GM20000 (cell line): Measurements from ENCODE around the gene DDB1.

ENCODE experiments used
- DNase-seq: peaks from one replicate; pipeline ENCODE4 v3.0.0; 2012; ENCODE audit warnings: low spot score
- TF ChIP-seq, protein P1 (sequence below): IDR thresholded peaks from 2 replicates; pipeline ENCODE4 v1.5.1; 2012; ENCODE audit warnings: mild to moderate bottlenecking, control low read depth; ENCODE audit errors: extremely low read depth, missing control alignments

The DDB1 gene

DNA sequence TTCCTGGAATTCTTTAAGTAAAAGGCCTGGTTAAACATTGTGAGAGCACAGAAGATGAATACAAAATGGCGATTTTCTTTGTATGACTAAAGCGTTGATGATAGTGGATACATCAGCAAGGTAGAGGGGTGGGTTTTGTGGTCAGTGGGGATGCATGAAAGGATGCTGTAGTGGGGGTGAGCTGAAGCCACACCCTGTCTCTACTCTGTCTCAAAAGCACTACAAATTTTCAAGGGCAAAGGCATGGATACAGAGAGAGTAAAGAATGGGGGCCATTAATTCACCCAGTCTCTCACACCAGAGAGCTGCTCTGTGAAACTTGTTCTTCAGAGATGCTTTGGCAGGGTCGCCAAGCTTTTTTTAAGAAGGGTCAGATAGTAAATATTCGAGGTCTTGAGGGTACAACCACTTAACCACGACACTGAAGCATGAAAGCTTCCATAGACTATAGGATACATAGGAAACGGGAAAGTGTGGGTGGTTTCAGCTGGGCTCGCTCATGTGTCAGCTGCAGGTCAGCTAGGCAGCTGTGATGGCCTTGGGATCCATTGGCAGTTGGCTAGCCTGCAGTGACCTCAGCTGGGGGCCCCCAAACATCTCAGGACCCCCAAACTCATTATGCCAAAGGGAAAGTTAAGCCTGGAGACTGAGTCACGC, 37.6 kb upstream of the DDB1 start:
- TF ChIP-seq, protein P1, sequence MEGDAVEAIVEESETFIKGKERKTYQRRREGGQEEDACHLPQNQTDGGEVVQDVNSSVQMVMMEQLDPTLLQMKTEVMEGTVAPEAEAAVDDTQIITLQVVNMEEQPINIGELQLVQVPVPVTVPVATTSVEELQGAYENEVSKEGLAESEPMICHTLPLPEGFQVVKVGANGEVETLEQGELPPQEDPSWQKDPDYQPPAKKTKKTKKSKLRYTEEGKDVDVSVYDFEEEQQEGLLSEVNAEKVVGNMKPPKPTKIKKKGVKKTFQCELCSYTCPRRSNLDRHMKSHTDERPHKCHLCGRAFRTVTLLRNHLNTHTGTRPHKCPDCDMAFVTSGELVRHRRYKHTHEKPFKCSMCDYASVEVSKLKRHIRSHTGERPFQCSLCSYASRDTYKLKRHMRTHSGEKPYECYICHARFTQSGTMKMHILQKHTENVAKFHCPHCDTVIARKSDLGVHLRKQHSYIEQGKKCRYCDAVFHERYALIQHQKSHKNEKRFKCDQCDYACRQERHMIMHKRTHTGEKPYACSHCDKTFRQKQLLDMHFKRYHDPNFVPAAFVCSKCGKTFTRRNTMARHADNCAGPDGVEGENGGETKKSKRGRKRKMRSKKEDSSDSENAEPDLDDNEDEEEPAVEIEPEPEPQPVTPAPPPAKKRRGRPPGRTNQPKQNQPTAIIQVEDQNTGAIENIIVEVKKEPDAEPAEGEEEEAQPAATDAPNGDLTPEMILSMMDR, result no peak
- DNase-seq, result no peak

DNA sequence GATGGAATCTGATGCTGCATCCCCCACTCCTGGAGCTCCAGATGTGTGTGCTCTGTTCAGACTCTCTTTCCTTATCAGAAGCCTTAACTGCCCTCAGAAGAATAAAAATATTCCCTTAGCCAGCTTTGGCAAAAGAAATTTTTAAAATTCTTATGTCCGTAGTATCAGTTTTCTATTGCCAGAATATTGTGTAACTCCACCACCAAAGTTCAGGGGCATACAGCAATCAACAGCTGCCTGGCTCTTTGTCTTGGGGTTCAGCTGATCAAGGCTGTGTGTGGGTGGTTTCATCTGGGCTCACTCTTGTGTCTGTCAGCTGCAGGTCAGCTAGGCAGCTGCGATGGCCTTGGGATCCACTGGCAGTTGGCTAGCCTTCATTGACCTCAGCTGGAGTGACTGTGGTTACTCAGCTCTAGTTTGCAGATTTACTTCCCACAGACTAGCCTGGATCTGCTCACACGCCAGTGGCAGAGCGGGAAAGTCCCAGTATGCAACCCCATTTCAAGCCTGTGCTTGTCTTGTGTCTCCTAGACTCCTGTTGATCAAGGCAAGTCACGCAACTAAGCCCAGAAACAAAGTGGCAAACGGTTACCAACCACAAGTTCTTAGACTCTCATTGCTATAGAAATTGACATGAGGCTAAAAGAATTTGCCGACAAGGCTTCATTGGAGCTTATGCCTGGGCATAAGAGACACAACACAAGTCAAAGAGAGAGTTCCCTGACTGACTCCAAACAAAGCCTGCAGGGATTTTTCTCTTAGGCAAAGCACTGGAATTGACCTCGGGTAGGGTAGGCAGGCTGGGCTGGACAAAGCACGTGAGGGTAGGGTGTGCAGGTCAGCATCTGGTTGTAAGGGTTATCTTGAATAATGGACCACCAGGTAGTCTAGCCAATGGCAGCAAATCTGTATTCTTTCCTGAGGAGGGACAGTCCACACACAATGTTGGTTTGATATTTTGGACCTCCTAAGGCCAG, 36.8 kb upstream of the DDB1 start:
- TF ChIP-seq, protein P1, result no peak
- DNase-seq, result no peak

DNA sequence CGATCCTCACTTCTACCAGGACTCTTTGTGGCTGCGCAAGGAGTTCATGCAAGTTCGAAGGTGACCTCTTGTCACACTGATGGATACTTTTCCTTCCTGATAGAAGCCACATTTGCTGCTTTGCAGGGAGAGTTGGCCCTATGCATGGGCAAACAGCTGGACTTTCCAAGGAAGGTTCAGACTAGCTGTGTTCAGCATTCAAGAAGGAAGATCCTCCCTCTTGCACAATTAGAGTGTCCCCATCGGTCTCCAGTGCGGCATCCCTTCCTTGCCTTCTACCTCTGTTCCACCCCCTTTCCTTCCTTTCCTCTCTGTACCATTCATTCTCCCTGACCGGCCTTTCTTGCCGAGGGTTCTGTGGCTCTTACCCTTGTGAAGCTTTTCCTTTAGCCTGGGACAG, 35.7 kb upstream of the DDB1 start:
- TF ChIP-seq, protein P1, result no peak
- DNase-seq, result no peak

DNA sequence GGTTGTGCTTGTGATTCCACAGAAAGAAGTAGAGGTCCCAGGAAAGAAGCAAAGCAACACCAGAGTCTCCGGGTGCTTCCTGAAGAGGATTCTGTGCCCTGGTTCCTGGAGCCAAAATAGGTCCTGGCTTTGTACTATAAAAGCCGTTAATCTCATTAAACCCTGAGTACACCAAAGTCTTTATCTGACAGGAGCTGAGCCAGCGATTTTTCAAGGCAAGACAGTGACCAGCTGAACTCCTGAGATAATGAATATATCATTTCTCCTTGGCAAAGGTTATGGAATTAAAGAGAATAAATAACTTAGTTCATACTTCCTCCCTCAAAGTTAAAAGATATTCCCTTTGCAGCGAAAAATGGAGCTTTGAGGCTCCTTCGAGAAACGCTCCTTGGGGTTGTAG, 34.5 kb upstream of the DDB1 start:
- DNase-seq, result no peak
- TF ChIP-seq, protein P1, result no peak

DNA sequence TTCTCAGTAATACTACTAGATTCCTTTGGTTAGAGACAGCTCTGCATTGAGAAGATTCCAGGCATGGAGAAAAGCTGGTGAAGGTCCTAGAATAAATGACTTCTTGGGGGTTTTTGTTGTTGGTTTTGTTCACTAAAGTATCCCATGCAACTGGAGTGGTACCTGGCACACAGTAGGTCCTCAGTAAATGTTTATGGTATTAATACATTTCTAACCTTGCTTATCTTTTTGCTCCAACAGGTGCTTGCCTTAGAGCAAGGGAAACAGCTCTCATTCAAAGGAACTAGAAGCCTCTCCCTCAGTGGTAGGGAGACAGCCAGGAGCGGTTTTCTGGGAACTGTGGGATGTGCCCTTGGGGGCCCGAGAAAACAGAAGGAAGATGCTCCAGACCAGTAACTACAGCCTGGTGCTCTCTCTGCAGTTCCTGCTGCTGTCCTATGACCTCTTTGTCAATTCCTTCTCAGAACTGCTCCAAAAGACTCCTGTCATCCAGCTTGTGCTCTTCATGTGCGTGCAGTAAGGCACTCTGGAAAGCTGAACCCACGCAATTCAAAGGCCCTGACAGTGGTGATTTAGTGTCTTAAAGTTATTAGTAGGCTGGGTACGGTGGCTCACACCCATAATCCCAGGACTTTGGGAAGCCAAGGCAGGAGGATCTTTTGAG, 31.2 kb upstream of the DDB1 start:
- TF ChIP-seq, protein P1, result no peak
- DNase-seq, result no peak

DNA sequence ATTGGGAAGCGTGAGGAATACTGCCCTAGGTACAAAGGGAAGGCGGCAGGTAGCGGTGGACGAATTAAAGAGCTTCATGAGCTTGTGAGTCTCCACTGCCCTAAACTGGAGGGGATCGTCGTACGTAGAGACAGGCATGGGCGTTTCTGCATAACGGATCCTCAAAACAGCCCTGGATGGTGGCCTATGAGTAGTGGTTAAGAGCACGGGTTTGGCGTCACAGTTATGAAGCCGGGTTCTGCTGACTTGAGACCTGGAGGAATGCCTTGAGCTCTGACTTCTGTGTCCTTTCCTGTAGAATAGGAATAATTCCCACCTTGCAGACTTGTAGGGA, 29.6 kb upstream of the DDB1 start:
- peak; percentile 43 for DNase-seq
- TF ChIP-seq, protein P1, result no peak
